MCF 10A (cell line): ENCODE data around the gene GRIN2C. TPM values are rescaled to one million over a fixed set of nuclear protein-coding genes. Genes with fewer than 3 reads are reported as not detected.

Source experiments
- BruUV-seq: library from RNA; stranded (reverse); fragments of 400-500 nt; replicated peaks from 2 replicates; lab custom pipeline; 2021; lab: Mats Ljungman, UMichigan
- CTCF ChIA-PET: fragments of 300-600 bp; sonication (Branson Sonifier 250); formaldehyde crosslinking; extraction: SDS; loops from one replicate; lab custom pipeline; 2021; ENCODE audit warnings: antibody characterized with exemption, inconsistent platforms; lab: Yijun Ruan, JAX
- POLR2A ChIA-PET: fragments of 300-600, 350-650 bp; sonication (Branson Sonifier 250); formaldehyde crosslinking; extraction: SDS; loops from one replicate; lab custom pipeline; 2020; ENCODE audit warnings: antibody characterized with exemption, inconsistent platforms; lab: Yijun Ruan, JAX
- DNase-seq: peaks from one replicate; pipeline ENCODE4 v3.0.0-alpha.2; 2018; ENCODE audit not compliant: unreplicated experiment
- H3K27ac Mint-ChIP-seq: one replicate; pipeline ENCODE4 v1.8.0; 2022; ENCODE audit warnings: mild to moderate bottlenecking, low read depth, mixed read lengths; ENCODE audit not compliant: unreplicated experiment
- H3K27me3 Mint-ChIP-seq: one replicate; pipeline ENCODE4 v1.8.0; 2022; ENCODE audit warnings: mixed read lengths; ENCODE audit not compliant: insufficient read depth, unreplicated experiment
- H3K36me3 Mint-ChIP-seq: one replicate; pipeline ENCODE4 v1.8.0; 2022; ENCODE audit warnings: mild to moderate bottlenecking, moderate library complexity, mixed read lengths; ENCODE audit not compliant: insufficient read depth, unreplicated experiment
- H3K4me1 Mint-ChIP-seq: one replicate; pipeline ENCODE4 v1.8.0; 2022; ENCODE audit warnings: mixed read lengths; ENCODE audit not compliant: insufficient read depth, unreplicated experiment
- H3K4me3 Mint-ChIP-seq: one replicate; pipeline ENCODE4 v1.8.0; 2022; ENCODE audit warnings: mild to moderate bottlenecking, moderate library complexity, mixed read lengths; ENCODE audit not compliant: unreplicated experiment
- H3K9me3 Mint-ChIP-seq: one replicate; pipeline ENCODE4 v1.8.0; 2022; ENCODE audit warnings: mixed read lengths; ENCODE audit not compliant: unreplicated experiment
- CTCF ChIP-seq: fragments of 200-600 bp; IDR thresholded peaks from one replicate; pipeline ENCODE4 v1.8.0; 2022; ENCODE audit warnings: antibody characterized with exemption, mild to moderate bottlenecking; ENCODE audit not compliant: unreplicated experiment
- intact Hi-C: fragments of 100-400 bp; cut with micrococcal nuclease; formaldehyde crosslinking; loops from 2 replicates; pipeline ENCODE4 v1.14.1; 2022
- total RNA-seq: library from RNA; stranded (reverse); gene quantifications from 2 replicates; pipeline ENCODE4 v1.2.3, GENCODE V29; 2022

The GRIN2C gene
- total RNA-seq, 1 experiment from 2014 or later, result 0.28 TPM

- CTCF ChIA-PET, result interaction anchor here (2.7 kb wide), 1 partner anchor 8 kb away, joined by 8 read pairs; no protein-coding TSS in a partner anchor
- BruUV-seq, result no TSS peak
- no peak overlapping the region for H3K4me3 Mint-ChIP-seq
- no peak for TF ChIP-seq CTCF
- H3K9me3 Mint-ChIP-seq, result no peaks in the 10 kb centered on the region
- peaks cover 81% of the 10 kb centered on the region for H3K27me3 Mint-ChIP-seq
- POLR2A ChIA-PET, result interaction anchor here (0.6 to 1.2 kb wide), 4 partner anchors 18 to 133 kb away, joined by 3 to 4 read pairs (median 4); partner anchors contain the start of gene FDXR
- intact Hi-C loops, result no loop called here
- DNase-seq, result no peak
- H3K36me3 Mint-ChIP-seq, result no peaks in the 10 kb centered on the region
- H3K27ac Mint-ChIP-seq, result no peak overlapping the region
- no peaks in the 10 kb centered on the region for H3K4me1 Mint-ChIP-seq
These were observed 4.4 kb downstream of the GRIN2C start for GRCh38 chr17:74855323-74855722.

GRCh38 chr17:74854792-74855191, 4.9 kb downstream of the GRIN2C start:
- ChIA-PET CTCF (interaction anchor here (2.7 kb wide), 1 partner anchor 9 kb away, joined by 8 read pairs; no protein-coding TSS in a partner anchor), POLR2A (interaction anchor here (0.6 kb wide), 1 partner anchor 134 kb away, joined by 4 read pairs; no protein-coding TSS in a partner anchor)
- H3K27me3 Mint-ChIP-seq, result peaks cover 77% of the 10 kb centered on the region
- TF ChIP-seq CTCF, result no peak
- no peak overlapping the region for H3K4me3 Mint-ChIP-seq
- H3K4me1 Mint-ChIP-seq, result no peaks in the 10 kb centered on the region
- no peak overlapping the region for H3K27ac Mint-ChIP-seq
- no peak for DNase-seq
- H3K36me3 Mint-ChIP-seq, result no peaks in the 10 kb centered on the region
- intact Hi-C loops, result no loop called here
- H3K9me3 Mint-ChIP-seq, result no peaks in the 10 kb centered on the region
- BruUV-seq, result no TSS peak

- H3K4me3 Mint-ChIP-seq, result no peak overlapping the region
- BruUV-seq, result no TSS peak
- no peaks in the 10 kb centered on the region for H3K36me3 Mint-ChIP-seq
- no peak for TF ChIP-seq CTCF
- CTCF ChIA-PET, result interaction anchor here (0.6 kb wide), 1 partner anchor 82 kb away, joined by 3 read pairs; no protein-coding TSS in a partner anchor
- DNase-seq, result no peak
- POLR2A ChIA-PET, result no interaction called here
- peaks cover 66% of the 10 kb centered on the region for H3K27me3 Mint-ChIP-seq
- intact Hi-C loops, result no loop called here
- no peaks in the 10 kb centered on the region for H3K9me3 Mint-ChIP-seq
- H3K4me1 Mint-ChIP-seq, result no peaks in the 10 kb centered on the region
- H3K27ac Mint-ChIP-seq, result no peak overlapping the region
These were observed 6.0 kb downstream of the GRIN2C start for GRCh38 chr17:74853669-74854068.

GRCh38 chr17:74853048-74853397, 6.7 kb downstream of the GRIN2C start:
- no TSS peak for BruUV-seq
- intact Hi-C loops, result no loop called here

More at GRCh38 chr17:74853048-74853397, 6.7 kb downstream of the GRIN2C start:
- Mint-ChIP-seq H3K36me3 (no peaks in the 10 kb centered on the region), H3K4me1 (no peaks in the 10 kb centered on the region), H3K27me3 (peaks cover 60% of the 10 kb centered on the region), H3K9me3 (no peaks in the 10 kb centered on the region), H3K27ac (no peak overlapping the region), H3K4me3 (no peak overlapping the region)
- CTCF ChIA-PET, result interaction anchor here (0.6 kb wide), 1 partner anchor 82 kb away, joined by 3 read pairs; no protein-coding TSS in a partner anchor
- POLR2A ChIA-PET, result interaction anchor here (1.0 kb wide), 1 partner anchor 20 kb away, joined by 3 read pairs; no protein-coding TSS in a partner anchor
- TF ChIP-seq CTCF, result no peak
- DNase-seq, result no peak
